Mucosa of descending colon (tissue), 3 donors: ENCODE results near the gene DUSP12. TPM values are rescaled to one million over a fixed set of nuclear protein-coding genes. Genes with fewer than 3 reads are reported as not detected.

Source experiments
- ATAC-seq: fragments of 200-7000 bp; cut with Tn5 transposase; one replicate; pipeline ENCODE4 v1.9.1; 2020; ENCODE audit warnings: mild to moderate bottlenecking, moderate library complexity
- DNase-seq, 3 donors: peaks; one replicate each; pipeline ENCODE4 v3.0.0-alpha.2; 2020
- H3K36me3 ChIP-seq: fragments of 200-600 bp; one replicate; pipeline ENCODE4 v1.8.0; 2021; ENCODE audit warnings: low read depth, mild to moderate bottlenecking
- H3K4me1 ChIP-seq: fragments of 200-600 bp; one replicate; pipeline ENCODE4 v1.8.0; 2021; ENCODE audit warnings: low read depth, mild to moderate bottlenecking
- H3K4me3 ChIP-seq: fragments of 200-600 bp; one replicate; pipeline ENCODE4 v1.8.0; 2021; ENCODE audit warnings: mild to moderate bottlenecking
- H3K9me3 ChIP-seq: fragments of 200-600 bp; one replicate; pipeline ENCODE4 v1.8.0; 2021; ENCODE audit warnings: mild to moderate bottlenecking
- CTCF ChIP-seq: fragments of 200-600 bp; IDR thresholded peaks from one replicate; pipeline ENCODE4 v1.8.0; 2022; ENCODE audit warnings: antibody characterized with exemption, mild to moderate bottlenecking
- intact Hi-C, 2 donors: fragments of 100-400 bp; cut with DNase I in 1 of 2; cut with micrococcal nuclease in 1 of 2; formaldehyde crosslinking; loops; one replicate each; pipeline versions ENCODE4 v1.11.0 to v1.11.1; 2022; cut with DNase I, micrococcal nuclease
- long read RNA-seq, 2 donors: library from polyadenylated mRNA; unstranded; transcript quantifications; one replicate each; pipeline ENCODE4 v2.0.0, GENCODE V29; 2019 to 2021
- total RNA-seq, 3 donors: library from RNA; stranded (reverse); fragmentation: NEBNext Ultra II Directional in 2 of 3; extraction: Animal tissue kit (Norgen Biotek cat#: 25700) in 2 of 3; gene quantifications; one replicate each; pipeline versions ENCODE4 v1.2.1 to v1.2.4, GENCODE V29; 2021 to 2023
- donor health status: DM: no; HTN: no; CAD: no; lungs with moderate emphysema.
- donor health status: DM: no; HTN: no; CAD: no.
- donor health status: DM: no; HTN: yes; CAD: no.

Gene DUSP12, protein sequence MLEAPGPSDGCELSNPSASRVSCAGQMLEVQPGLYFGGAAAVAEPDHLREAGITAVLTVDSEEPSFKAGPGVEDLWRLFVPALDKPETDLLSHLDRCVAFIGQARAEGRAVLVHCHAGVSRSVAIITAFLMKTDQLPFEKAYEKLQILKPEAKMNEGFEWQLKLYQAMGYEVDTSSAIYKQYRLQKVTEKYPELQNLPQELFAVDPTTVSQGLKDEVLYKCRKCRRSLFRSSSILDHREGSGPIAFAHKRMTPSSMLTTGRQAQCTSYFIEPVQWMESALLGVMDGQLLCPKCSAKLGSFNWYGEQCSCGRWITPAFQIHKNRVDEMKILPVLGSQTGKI
- total RNA-seq, result 10 to 100 TPM; 14.3 to 19.5 (median 15.1) TPM
- long read RNA-seq, donor 1, transcript DUSP12-201 (6 exons, 1,270 nt), result major isoform, 5 of 13 reads
- long read RNA-seq, donor 1, partial matches to known transcripts, result 1 of 13 reads
- long read RNA-seq, donor 1, other reads (novel, unspliced or antisense), result 6 of 13 reads
- long read RNA-seq, donor 2, transcript DUSP12-201 (6 exons, 1,270 nt), result major isoform, 16 of 23 reads
- long read RNA-seq, donor 2, partial matches to known transcripts, result 0 of 23 reads
- long read RNA-seq, donor 2, other reads (novel, unspliced or antisense), result 7 of 23 reads

- peak; percentile 99 for ATAC-seq
- no peak for TF ChIP-seq CTCF
- Histone ChIP-seq H3K4me3 (peak within 1 kb of the TSS; percentile 88), H3K4me1 (peaks cover 11% of the 10 kb centered on the region), H3K9me3 (no peaks in the 10 kb centered on the region), H3K36me3 (no peaks in the 10 kb centered on the region)
- peak; percentile 92 to 95 (median 92) for DNase-seq
- intact Hi-C loops, result loop anchor here in 1 of 2 donors (10.0 kb wide), 1 partner anchor 265 kb away; no protein-coding TSS in a partner anchor
Measured at GRCh38 chr1:161749509-161750407, at the start of gene DUSP12. TSS of gene DUSP12 (plus strand) at chr1:161749786. CDS start at chr1:161749802, 16 bp downstream.

GRCh38 chr1:161702250-161702649, 47.3 kb upstream of the DUSP12 start:
- peak; percentile 58 to 74 (median 63) for DNase-seq
- Histone ChIP-seq H3K36me3 (no peaks in the 10 kb centered on the region), H3K9me3 (no peaks in the 10 kb centered on the region), H3K4me3 (no peak overlapping the region), H3K4me1 (no peaks in the 10 kb centered on the region)
- ATAC-seq, result peak; percentile 97
- no peak for TF ChIP-seq CTCF
- intact Hi-C loops, result no loop called here

GRCh38 chr1:161705537-161705936, 44.0 kb upstream of the DUSP12 start:
- ATAC-seq (peak; percentile 52), DNase-seq (peak in 1 of 3 donors; percentile 48)
- intact Hi-C loops, result no loop called here
- TF ChIP-seq CTCF, result no peak
- Histone ChIP-seq H3K9me3 (no peaks in the 10 kb centered on the region), H3K4me3 (no peak overlapping the region), H3K36me3 (no peaks in the 10 kb centered on the region), H3K4me1 (no peaks in the 10 kb centered on the region)

DNA sequence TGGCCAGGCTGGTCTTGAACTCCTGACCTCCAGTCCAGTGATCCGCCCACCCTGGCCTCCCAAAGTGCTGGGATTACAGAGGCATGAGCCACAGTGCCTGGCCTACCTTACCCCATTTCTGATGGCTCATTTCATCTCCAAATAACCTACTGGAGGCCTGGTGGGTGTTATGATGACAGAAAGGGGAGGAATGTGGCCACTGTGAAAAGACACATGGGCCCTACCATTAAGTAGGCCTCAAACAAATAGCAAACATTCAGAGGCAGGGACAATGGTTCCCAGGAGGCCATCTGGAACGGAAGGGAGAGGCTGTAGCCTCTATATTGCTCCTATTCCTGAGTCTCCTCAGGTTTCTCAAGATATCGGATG, 43.5 kb upstream of the DUSP12 start:
- Histone ChIP-seq H3K36me3 (no peaks in the 10 kb centered on the region), H3K4me1 (no peaks in the 10 kb centered on the region), H3K9me3 (no peaks in the 10 kb centered on the region), H3K4me3 (no peak overlapping the region)
- DNase-seq (no peak), ATAC-seq (no peak)
- TF ChIP-seq CTCF, result no peak
- intact Hi-C loops, result no loop called here
